Measurements from ENCODE around the gene AADACL3. TPM values are rescaled to one million over a fixed set of nuclear protein-coding genes. Genes with fewer than 3 reads are reported as not detected.

The AADACL3 gene
- total RNA-seq, 2 experiments from 2014 or later, result not detected

DNA sequence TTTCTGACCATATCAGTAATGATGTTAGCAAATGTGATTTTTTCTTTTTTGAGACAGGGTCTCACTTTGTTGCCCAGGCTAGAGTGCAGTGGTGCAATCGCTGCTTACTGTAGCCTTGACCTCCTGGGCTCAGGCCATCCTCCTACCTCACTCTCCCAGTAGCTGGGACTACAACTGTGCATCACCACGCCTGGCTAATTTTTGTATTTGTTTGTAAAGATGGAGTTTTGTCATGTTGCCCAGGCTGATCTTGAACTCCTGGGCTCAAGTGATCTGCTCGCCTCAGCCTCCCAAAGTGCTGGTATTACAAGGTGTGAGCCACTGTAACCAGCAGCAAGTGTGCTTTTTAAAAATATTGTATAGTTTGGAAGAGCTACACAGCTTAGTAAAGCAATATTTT, 26.0 kb downstream of the AADACL3 start:
- H3K36me3 ChIP-seq (ENCODE audit: insufficient read depth, low read length), result no peaks in the 10 kb centered on the region
- Mint-ChIP-seq H3K4me1 (ENCODE audit: low read depth) (no peaks in the 10 kb centered on the region), H3K27me3 (peaks cover 77% of the 10 kb centered on the region), H3K36me3 (ENCODE audit: low read depth) (no peaks in the 10 kb centered on the region), H3K9me3 (peaks cover 8% of the 10 kb centered on the region), H3K4me3 (no peak overlapping the region), H3K27ac (no peak overlapping the region)
- intact Hi-C loops (cut with DNase I, micrococcal nuclease), result loop anchor here in 1 of 2 experiments (2.0 kb wide), 1 partner anchor 19 kb away; no protein-coding TSS in a partner anchor
- peaks cover 16 to 40% of the 10 kb centered on the region in 2 experiments for H3K27me3 ChIP-seq (ENCODE audit: control insufficient read depth in 1 of 2, insufficient read depth in 2 of 2, low read length in 2 of 2)
- H3K27ac ChIP-seq (ENCODE audit: low read depth in 1 of 2, low read length in 2 of 2), result no peak overlapping the region
- POLR2A ChIA-PET, result no interaction called here
- peaks cover 0 to 2% of the 10 kb centered on the region in 2 experiments for H3K9me3 ChIP-seq (ENCODE audit: control insufficient read depth in 1 of 2, insufficient read depth in 1 of 2, low read length in 2 of 2)
- H3K4me3 ChIP-seq (ENCODE audit: low read length), result no peak overlapping the region
- CTCF ChIA-PET, result interaction anchor here (0.6 kb wide), 1 partner anchor 474 kb away, joined by 3 read pairs; no protein-coding TSS in a partner anchor
- TF ChIP-seq CTCF (IDR thresholded peaks at IDR 0.05), result no peak
- H3K4me1 ChIP-seq (ENCODE audit: insufficient read depth, low read length), result no peaks in the 10 kb centered on the region
- ATAC-seq (ENCODE audit: poor library complexity) (no peak), DNase-seq (no peak)

GRCh38 chr1:12745126-12745991, 29.4 kb downstream of the AADACL3 start:
- peaks cover 25 to 34% of the 10 kb centered on the region in 2 experiments for H3K27me3 ChIP-seq (ENCODE audit: control insufficient read depth in 1 of 2, insufficient read depth in 2 of 2, low read length in 2 of 2)
- H3K4me1 ChIP-seq (ENCODE audit: insufficient read depth, low read length), result no peaks in the 10 kb centered on the region
- H3K9me3 ChIP-seq (ENCODE audit: control insufficient read depth in 1 of 2, insufficient read depth in 1 of 2, low read length in 2 of 2), result peaks cover 11 to 32% of the 10 kb centered on the region in 2 experiments
- CTCF ChIA-PET, result no interaction called here
- Mint-ChIP-seq H3K4me1 (ENCODE audit: low read depth) (no peaks in the 10 kb centered on the region), H3K4me3 (no peak overlapping the region), H3K36me3 (ENCODE audit: low read depth) (no peaks in the 10 kb centered on the region), H3K9me3 (peaks cover 15% of the 10 kb centered on the region), H3K27me3 (peaks cover 74% of the 10 kb centered on the region), H3K27ac (no peak overlapping the region)
- DNase-seq (no peak), ATAC-seq (ENCODE audit: poor library complexity) (no peak)
- intact Hi-C loops (cut with DNase I, micrococcal nuclease), result no loop called here
- TF ChIP-seq CTCF (IDR thresholded peaks at IDR 0.05), result no peak
- H3K36me3 ChIP-seq (ENCODE audit: insufficient read depth, low read length), result no peaks in the 10 kb centered on the region
- POLR2A ChIA-PET, result no interaction called here
- H3K27ac ChIP-seq (ENCODE audit: low read depth in 1 of 2, low read length in 2 of 2), result no peak overlapping the region
- no peak overlapping the region for H3K4me3 ChIP-seq (ENCODE audit: low read length)

DNA sequence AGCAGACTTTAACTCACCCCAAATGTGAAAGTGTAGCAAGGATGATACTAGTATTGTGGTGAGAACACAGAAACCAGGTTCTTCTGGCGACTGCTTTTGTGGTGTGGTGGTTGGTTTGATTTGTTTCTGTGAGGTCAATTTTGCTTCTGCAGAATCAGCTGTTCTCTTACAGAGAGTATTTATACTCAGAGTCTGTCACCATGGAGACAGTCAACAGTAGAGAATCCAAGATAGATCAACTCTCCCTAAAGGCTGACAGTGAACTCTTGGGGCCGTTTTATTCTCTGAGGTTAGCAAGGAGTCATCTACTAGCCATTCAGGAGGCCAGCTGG, 30.0 kb downstream of the AADACL3 start, which contains the start of gene CFAP107:
Gene CFAP107, plus strand, starts transcription at position 209 of the 332 bp plus-strand sequence. CDS start 231 bp downstream, outside the sequence.
- Histone ChIP-seq H3K27me3 (ENCODE audit: control insufficient read depth in 1 of 2, insufficient read depth in 2 of 2, low read length in 2 of 2) (peaks cover 25 to 40% of the 10 kb centered on the region in 2 experiments), H3K27ac (ENCODE audit: low read depth in 1 of 2, low read length in 2 of 2) (no peak within 1 kb of the TSS), H3K36me3 (ENCODE audit: insufficient read depth, low read length) (no peaks in the 10 kb centered on the region), H3K9me3 (ENCODE audit: control insufficient read depth in 1 of 2, insufficient read depth in 1 of 2, low read length in 2 of 2) (peaks cover 11 to 35% of the 10 kb centered on the region in 2 experiments), H3K4me1 (ENCODE audit: insufficient read depth, low read length) (no peaks in the 10 kb centered on the region), H3K4me3 (ENCODE audit: low read length) (no peak within 1 kb of the TSS)
- ChIA-PET CTCF (no interaction called here), POLR2A (no interaction called here)
- DNase-seq, result no peak
- Mint-ChIP-seq H3K4me3 (no peak within 1 kb of the TSS), H3K4me1 (ENCODE audit: low read depth) (no peaks in the 10 kb centered on the region), H3K27me3 (peaks cover 80% of the 10 kb centered on the region), H3K36me3 (ENCODE audit: low read depth) (no peaks in the 10 kb centered on the region), H3K9me3 (peaks cover 17% of the 10 kb centered on the region), H3K27ac (no peak within 1 kb of the TSS)
- ATAC-seq (ENCODE audit: poor library complexity), result no peak
- TF ChIP-seq CTCF (IDR thresholded peaks at IDR 0.05), result no peak
- intact Hi-C loops (cut with DNase I, micrococcal nuclease), result no loop called here

Measured in CD4-positive, alpha-beta T cell (primary cell).